CMK (cell line): ENCODE results near the gene MGLL.
A peak's percentile ranks its signal among the peaks of the same experiment; 100 is the strongest.
"Not testable (repeated sequence)": the region's sequence is repeated elsewhere in the genome, so short reads cannot be mapped to it uniquely, and the experiment has no call there.

Source experiments
- DNase-seq: peaks from one replicate; pipeline ENCODE4 v3.0.0-alpha.2; 2010; ENCODE audit warnings: low read depth

MGLL gene

DNA sequence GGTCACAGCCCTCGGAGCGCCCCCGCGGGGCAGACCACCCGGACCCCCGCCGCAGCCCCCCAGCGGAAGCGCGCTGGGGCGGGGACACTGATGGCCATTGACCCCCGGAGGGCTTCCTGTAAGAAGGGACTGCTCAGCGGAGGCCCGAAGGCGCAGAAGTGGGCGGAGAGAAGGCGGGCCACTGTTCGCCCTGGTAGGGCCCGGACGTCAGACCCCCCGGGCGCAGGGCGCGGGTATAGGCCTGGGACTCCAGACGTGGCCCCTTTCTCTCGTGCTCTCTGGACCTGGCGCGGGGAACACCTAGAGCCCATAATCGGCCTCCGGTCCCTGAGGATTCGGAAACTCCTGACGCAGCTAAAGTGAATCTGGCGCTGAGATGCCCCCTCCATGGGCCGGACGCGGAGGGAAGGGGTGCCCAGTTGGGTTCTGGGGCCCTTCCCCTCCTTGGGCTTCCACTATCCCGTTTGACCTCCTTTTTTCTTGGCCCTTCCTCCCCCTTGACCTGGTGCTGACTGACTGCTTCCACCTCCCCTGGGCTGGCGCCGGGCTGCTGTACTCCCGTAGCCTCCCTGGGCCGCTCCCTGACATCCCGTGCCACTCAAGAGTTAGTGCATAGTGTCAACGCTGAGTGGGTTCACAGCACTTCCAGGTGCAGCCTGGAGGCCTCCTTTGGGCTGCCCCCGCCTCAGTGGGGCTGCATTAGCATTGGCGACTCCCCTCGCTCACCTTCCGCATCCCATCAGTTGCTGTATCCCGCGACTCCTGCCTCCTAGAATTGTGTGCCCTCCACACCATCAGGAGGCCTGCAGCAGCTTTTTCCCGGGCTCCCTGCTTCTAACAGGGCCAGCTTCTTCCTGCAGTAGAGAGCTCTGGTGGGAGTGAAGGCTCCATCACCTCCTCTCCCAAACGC lies 148.9 kb downstream of the MGLL start:
- DNase-seq, result no peak

DNA sequence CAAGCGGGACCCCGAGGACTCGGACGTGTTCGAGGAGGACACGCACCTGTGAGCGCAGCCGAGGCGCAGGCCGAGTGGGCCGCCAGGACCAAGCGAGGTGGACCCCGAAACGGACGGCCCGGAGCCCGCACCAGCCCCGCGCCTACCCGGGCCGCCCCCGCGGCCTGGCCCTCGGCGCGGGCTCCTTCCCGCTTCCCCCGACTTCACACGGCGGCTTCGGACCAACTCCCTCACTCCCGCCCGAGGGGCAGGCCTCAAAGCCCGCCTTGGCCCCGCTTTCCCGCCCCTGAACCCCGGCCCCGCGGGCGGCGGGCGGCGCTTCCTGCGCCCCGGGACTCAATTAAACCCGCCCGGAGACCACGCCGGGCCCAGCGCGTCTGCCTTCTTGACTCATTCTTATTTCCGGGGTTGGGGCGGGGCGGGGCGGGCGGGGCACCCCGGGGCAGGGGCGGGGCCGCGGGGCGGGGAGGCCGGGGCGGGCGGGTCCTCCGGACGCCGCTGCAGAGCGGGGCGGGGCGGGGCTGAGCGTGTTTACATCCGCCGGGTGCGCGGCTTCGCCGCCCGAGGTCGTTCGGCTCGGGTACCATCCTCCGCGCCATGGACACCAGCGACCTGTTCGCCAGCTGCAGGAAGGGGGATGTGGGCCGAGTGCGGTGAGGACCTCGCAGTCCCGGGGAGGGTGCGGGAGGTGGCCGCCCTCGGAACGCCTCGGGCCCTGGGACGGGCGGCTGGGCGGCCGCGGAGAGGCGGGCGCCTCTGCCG lies 149.7 kb downstream of the MGLL start, which contains the start of gene ABTB1:
Gene ABTB1 (plus strand): TSS at position 524 of the 762 bp plus-strand sequence. CDS start 74 bp downstream, at position 598.
- peak; percentile 64 for DNase-seq

DNA sequence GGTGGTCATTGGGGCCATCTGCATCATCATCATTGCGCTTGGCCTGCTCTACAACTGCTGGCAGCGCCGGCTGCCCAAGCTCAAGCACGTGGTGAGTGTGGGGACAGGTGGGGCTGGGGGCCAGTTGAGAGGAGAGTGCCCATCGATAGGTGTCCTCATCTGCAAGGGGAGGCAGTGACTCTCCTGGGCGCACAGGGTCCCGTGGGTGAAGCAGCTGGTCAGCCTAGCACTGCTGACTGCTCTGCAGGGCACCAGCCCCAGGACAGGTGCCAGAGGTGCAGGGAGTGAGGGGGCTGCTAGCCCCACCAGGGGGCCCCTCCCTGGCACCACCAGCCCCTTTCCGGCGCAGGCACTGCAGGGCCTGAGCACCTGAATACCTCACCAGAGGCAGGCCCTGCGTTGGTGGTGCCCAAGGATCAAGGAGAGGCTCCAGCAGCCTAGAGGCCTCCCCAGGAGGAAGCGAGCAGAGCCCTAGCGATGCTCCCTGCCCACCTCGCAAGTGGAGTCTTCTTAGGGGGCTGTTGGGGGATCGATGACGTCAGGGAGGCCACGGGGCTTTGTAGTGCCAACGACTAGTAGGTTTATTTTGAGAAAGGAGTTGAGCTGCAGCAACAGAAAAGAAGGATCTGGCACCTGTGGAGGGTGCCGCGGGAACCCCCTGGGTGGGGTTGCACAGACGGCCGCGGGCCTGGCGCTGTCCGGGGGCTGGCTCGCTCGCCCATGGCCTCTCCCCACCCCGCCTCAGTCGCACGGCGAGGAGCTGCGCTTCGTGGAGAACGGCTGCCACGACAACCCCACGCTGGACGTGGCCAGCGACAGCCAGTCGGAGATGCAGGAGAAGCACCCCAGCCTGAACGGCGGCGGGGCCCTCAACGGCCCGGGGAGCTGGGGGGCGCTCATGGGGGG lies 150.5 kb downstream of the MGLL start:
- no peak for DNase-seq

DNA sequence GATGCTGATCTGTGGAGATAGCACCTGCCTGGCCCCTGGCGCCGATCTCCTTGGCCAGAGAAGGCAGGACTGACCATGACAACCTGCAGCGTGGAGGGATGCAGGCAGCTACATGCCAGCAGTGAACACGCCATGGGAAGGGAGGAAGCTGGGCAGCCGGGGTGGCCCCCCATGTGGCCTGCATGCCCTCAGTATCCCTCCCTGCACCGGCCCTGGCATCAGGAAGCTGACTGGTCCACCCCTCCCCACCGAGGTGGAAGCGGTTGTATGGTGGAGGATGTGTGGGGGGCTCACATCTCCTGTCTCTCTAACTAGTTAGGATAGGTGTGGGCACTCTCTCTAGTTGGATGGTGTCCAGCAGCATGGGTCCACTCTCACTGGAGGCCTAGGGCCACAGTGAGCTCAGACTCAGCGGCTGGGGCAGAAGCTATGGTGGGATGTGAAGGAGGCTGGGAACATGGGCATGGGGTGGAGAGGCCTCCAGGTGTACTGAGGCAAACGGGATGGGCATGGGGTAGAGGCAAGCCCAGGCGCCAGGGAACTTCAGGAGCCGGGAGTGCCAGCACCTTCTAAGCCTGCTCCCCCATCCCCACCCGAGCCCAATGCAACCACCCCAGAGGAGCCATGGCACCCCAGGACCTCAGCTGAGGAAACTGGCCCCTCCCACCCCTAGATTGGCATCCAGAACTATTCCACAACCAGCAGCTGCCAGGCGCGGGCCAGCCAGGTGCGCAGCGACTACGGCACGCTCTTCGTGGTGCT lies 151.4 kb downstream of the MGLL start:
- DNase-seq, result no peak

- no peak for DNase-seq
These were observed 152.1 kb downstream of the MGLL start for GRCh38 chr3:127670229-127670559.

DNA sequence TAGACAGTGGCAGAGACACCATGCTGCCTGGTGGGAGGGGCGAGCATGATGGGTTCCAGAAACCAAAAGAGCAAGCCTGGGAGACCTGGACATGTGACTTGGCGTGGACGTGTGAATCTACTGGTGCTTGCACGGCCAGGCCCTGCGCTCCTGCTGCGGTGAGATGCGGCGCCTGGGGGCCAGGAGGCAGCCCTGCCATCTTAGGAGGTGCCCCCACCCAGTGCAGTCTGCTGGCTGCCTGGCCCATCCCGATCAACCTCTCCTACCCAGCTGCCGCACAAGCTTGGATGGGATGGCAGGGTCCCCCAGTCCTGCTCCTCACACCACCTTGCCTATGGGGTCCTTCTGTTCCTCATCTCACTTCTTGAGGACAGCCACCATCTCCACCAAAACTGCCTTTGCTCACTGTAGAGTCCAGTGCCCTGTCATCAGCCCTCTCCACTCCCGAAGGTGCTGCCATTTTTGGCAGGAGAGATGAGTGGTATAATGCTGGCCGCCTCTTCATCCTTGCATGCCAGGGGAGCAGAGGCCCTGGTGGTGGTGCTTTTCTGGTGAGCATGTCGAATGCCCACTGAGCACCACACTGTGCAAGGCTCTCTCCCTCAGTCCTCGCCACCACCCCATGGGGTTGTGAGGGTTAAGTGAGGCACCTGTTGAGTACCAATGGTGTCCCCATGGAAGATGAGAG lies 152.6 kb downstream of the MGLL start:
- DNase-seq, result no peak

- DNase-seq, result no peak
These were observed 153.4 kb downstream of the MGLL start for GRCh38 chr3:127668906-127669305.

GRCh38 chr3:127667119-127667681 lies 155.1 kb downstream of the MGLL start:
- DNase-seq, result no peak

GRCh38 chr3:127666676-127667075 lies 155.6 kb downstream of the MGLL start:
- no peak for DNase-seq

- no peak for DNase-seq
These were observed 156.7 kb downstream of the MGLL start for GRCh38 chr3:127665586-127665985.

DNA sequence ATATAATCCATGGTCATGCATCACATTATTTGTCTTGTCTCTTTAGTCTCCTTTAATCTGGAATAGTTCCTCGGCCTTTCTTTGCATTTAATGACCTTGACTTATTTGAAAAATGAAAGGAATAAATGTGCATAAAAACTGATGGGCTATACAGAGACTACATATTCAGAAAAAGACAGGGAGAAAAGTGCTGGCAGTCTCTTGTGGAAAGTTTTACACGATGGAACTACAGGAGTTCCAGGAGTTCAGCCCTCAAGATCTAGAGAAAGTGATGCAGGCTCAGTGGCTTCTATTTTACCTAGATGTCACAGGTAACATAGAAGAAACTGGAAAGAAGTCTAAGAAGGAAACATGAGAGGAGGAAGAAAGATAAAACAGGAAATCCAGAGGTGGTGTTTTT lies 157.2 kb downstream of the MGLL start:
- no peak for DNase-seq

DNA sequence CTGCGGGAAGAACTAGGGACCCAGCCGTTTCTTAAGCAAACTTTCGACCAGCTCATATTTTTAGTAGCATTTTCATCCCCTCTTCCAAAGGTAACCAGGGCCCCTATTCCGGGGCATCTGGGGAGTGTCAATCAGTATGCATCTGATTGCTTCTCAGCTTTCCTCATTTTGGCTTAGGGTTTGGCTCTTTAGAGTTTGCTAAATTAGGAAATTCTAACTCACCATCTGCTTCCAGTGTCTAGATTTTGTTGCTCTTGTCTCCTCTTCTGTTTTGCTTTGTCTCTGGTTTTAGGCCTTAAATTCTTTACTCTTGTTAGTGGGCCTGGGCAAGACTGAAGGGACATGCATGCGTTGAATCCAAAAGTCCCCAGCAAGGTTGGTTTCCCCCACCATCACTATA lies 159.2 kb downstream of the MGLL start:
- DNase-seq, result no peak

- no peak for DNase-seq
These were observed 160.3 kb downstream of the MGLL start for GRCh38 chr3:127662001-127662469.

- no peak for DNase-seq
These were observed 160.7 kb downstream of the MGLL start for GRCh38 chr3:127661600-127661999.

DNA sequence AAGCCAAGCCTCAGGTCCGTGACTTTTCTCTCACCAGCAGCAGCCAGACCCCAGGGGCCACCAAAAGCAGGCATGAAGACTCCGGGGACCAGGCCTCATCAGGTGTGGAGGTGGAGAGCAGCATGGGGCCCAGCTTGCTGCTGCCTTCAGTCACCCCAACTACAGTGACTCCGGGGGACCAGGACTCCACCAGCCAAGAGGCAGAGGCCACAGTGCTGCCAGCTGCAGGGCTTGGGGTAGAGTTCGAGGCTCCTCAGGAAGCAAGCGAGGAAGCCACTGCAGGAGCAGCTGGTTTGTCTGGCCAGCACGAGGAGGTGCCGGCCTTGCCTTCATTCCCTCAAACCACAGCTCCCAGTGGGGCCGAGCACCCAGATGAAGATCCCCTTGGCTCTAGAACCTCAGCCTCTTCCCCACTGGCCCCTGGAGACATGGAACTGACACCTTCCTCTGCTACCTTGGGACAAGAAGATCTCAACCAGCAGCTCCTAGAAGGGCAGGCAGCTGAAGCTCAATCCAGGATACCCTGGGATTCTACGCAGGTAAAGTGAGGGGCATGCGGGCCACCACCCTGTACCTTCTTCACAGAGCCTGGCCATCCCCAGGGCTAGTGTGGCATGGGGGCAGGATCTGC lies 161.6 kb downstream of the MGLL start:
- DNase-seq, result no peak

DNA sequence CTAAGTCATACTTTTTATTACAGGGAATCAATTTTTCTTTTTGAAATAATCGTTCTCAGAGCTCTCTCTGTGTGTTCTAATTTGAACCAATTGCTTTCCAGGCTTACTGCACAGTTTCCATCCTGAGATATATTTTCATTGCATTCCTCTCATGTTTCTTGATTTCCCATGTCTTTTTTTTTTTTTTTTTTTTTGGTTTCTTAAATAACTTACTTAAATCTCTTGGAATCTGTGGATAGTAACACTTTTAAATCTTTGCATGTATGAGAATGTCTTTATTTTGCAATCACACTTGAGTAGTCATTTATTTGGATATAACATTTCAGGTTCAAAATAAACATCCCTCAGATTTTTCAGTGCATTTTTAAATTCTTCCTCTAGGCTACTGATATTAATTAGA lies 164.1 kb downstream of the MGLL start:
- no peak for DNase-seq

GRCh38 chr3:127656906-127657305 lies 165.4 kb downstream of the MGLL start:
- DNase-seq, result no peak

DNA sequence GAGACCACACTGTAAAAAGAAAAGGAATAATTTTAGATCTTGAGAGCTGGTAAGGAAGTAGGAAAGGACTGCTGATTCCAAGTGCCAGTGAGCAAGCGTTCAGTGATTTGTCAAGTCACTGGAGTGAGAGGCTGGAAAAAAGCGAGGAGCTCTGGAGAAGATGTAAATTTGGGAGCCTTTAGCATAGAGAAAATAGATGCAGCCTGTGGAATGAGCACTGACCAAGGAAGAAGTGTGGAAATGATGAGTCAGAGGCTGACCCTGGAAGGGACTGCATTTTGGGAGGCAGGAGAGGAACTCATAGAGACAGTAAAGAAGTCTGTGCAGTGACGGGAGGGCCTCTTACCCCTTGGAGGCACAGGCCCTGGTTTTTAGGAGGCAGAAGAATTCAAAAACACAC lies 166.7 kb downstream of the MGLL start:
- DNase-seq, result no peak

GRCh38 chr3:127654993-127655392 lies 167.3 kb downstream of the MGLL start:
- not testable (repeated sequence) for DNase-seq

GRCh38 chr3:127654374-127654773 lies 167.9 kb downstream of the MGLL start:
- DNase-seq, result no peak
